ACC112 (cell line): Measurements from ENCODE around the gene PLA2G5.
"Not testable (repeated sequence)": the region's sequence is repeated elsewhere in the genome, so short reads cannot be mapped to it uniquely, and the experiment has no call there.

Experiments
- H2AFZ ChIP-seq: fragments of 200-600 bp; sonication (generic); one replicate; pipeline ENCODE4 v1.6.0; 2017; ENCODE audit warnings: antibody characterized with exemption, low read length; ENCODE audit not compliant: unreplicated experiment
- H3K27ac ChIP-seq: fragments of 200-600 bp; sonication (generic); 2 replicates; pipeline ENCODE4 v1.5.1; 2014; ENCODE audit warnings: low read depth, mild to moderate bottlenecking, antibody characterized with exemption, low read length, moderate library complexity
- H3K27me3 ChIP-seq: fragments of 200-600 bp; sonication (generic); 2 replicates; pipeline ENCODE4 v1.6.1; 2014; ENCODE audit warnings: mild to moderate bottlenecking, antibody characterized with exemption, low read length, moderate library complexity, mixed read lengths; ENCODE audit not compliant: insufficient read depth
- H3K36me3 ChIP-seq: fragments of 200-600 bp; sonication (generic); 2 replicates; pipeline ENCODE4 v1.6.1; 2016; ENCODE audit warnings: mild to moderate bottlenecking, antibody characterized with exemption, low read length, moderate library complexity, mixed read lengths; ENCODE audit not compliant: insufficient read depth
- H3K4me1 ChIP-seq: fragments of 200-600 bp; sonication (generic); one replicate; pipeline ENCODE4 v1.6.1; 2016; ENCODE audit warnings: low read length, mixed read lengths; ENCODE audit not compliant: insufficient read depth, unreplicated experiment, control insufficient read depth
- H3K4me3 ChIP-seq: fragments of 200-600 bp; sonication (generic); 2 replicates; pipeline ENCODE4 v1.5.1; 2014; ENCODE audit warnings: mild to moderate bottlenecking, low read depth, low read length
- H3K79me2 ChIP-seq: fragments of 200-600 bp; sonication (generic); one replicate; pipeline ENCODE4 v1.6.0; 2016; ENCODE audit warnings: low read length; ENCODE audit not compliant: control insufficient read depth, unreplicated experiment, insufficient read depth

The PLA2G5 gene

DNA sequence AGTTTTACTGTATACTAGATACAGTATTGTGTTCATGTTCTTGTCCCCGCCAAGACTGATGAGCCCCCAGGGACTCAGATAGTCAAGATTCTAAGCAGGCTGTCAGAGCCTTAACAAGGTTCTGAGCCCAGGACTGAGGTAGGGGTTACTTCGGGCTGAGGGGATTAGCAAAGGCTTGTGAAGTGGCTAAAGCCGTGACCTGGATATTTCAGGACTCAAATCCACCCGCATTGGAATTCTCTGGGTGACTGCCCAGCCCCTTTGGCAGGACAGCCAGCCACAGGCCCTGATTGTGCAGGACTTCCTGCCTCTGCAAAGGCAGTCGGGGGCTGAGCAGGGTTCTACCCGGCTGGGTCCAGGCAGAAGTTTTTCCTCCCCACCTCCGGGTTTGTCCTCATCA lies at the start of gene PLA2G5:
TSS of gene PLA2G5 (plus strand) at position 321 of the 400 bp plus-strand sequence. CDS start 14,637 bp downstream, outside the sequence.
- Histone ChIP-seq H3K27me3 (no peaks in the 10 kb centered on the region), H2AFZ (no peak within 1 kb of the TSS), H3K27ac (no peak within 1 kb of the TSS)

GRCh38 chr1:20028125-20028524 lies 41.9 kb upstream of the PLA2G5 start:
- H2AFZ ChIP-seq: no peak overlapping the region
- H3K27me3 ChIP-seq: peaks cover 59% of the 10 kb centered on the region
- no peaks in the 10 kb centered on the region for H3K36me3 ChIP-seq
- no peaks in the 10 kb centered on the region for H3K79me2 ChIP-seq
- no peak overlapping the region for H3K27ac ChIP-seq
- no peak overlapping the region for H3K4me3 ChIP-seq
- no peaks in the 10 kb centered on the region for H3K4me1 ChIP-seq

More for the DNA sequence above, at the start of gene PLA2G5:
- no peaks in the 10 kb centered on the region for H3K36me3 ChIP-seq
- no peak within 1 kb of the TSS for H3K4me3 ChIP-seq
- no peaks in the 10 kb centered on the region for H3K79me2 ChIP-seq
- H3K4me1 ChIP-seq: peaks cover 14% of the 10 kb centered on the region

- Histone ChIP-seq H3K27ac (no peak overlapping the region), H3K36me3 (no peaks in the 10 kb centered on the region), H3K4me3 (no peak overlapping the region), H3K27me3 (peaks cover 65% of the 10 kb centered on the region), H3K79me2 (no peaks in the 10 kb centered on the region), H2AFZ (no peak overlapping the region), H3K4me1 (no peaks in the 10 kb centered on the region)
Measured at GRCh38 chr1:20028726-20029125, 41.3 kb upstream of the PLA2G5 start.

DNA sequence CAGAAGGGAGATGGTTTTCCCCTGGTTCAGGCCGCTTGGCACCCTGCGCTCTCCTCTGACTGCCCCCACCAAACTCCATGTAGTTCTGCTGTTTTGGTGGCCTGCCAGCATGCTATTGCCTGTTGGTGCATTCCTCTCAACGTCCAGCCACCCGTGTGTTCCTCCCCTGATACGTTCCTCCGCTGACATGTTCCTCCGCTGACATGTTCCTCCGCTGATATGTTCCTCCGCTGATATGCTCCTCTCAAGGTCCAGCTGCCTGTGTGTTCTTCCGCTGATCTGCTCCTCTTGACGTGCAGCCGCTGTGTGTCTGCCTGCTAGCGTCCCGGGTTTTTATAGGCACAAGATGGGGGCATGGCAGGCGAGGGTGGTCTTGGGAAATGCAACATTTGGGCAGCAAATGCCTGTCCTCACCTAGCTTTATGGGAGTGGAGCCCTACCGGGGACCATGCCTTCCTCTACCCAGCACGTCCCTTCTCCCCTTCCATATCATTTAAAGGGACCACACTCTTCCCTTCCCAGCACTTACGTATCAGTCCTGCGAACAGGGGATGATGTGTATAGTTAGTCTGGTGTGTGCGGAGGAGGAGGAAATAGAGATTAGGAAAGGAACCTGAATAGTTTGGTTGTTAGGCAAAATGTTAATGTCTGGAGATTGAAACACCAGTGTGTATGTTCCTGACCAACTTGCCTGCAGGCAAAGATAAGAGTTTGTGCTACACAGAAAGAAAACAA lies 40.6 kb upstream of the PLA2G5 start:
- no peaks in the 10 kb centered on the region for H3K36me3 ChIP-seq
- no peaks in the 10 kb centered on the region for H3K4me1 ChIP-seq
- no peaks in the 10 kb centered on the region for H3K79me2 ChIP-seq
- no peak overlapping the region for H2AFZ ChIP-seq
- no peak overlapping the region for H3K4me3 ChIP-seq
- H3K27ac ChIP-seq: no peak overlapping the region
- peaks cover 69% of the 10 kb centered on the region for H3K27me3 ChIP-seq

- peaks cover 82% of the 10 kb centered on the region for H3K27me3 ChIP-seq
- H3K4me1 ChIP-seq, H3K4me3 ChIP-seq, H3K79me2 ChIP-seq, H3K27ac ChIP-seq, H3K36me3 ChIP-seq, H2AFZ ChIP-seq: not testable (repeated sequence)
Measured at GRCh38 chr1:20030436-20031151, 39.4 kb upstream of the PLA2G5 start.

- Histone ChIP-seq H3K4me1 (no peaks in the 10 kb centered on the region), H3K79me2 (no peaks in the 10 kb centered on the region), H3K36me3 (no peaks in the 10 kb centered on the region), H3K27ac (no peak overlapping the region), H3K4me3 (no peak overlapping the region), H3K27me3 (peaks cover 87% of the 10 kb centered on the region), H2AFZ (no peak overlapping the region)
Measured at GRCh38 chr1:20031161-20031560, 38.8 kb upstream of the PLA2G5 start.

DNA sequence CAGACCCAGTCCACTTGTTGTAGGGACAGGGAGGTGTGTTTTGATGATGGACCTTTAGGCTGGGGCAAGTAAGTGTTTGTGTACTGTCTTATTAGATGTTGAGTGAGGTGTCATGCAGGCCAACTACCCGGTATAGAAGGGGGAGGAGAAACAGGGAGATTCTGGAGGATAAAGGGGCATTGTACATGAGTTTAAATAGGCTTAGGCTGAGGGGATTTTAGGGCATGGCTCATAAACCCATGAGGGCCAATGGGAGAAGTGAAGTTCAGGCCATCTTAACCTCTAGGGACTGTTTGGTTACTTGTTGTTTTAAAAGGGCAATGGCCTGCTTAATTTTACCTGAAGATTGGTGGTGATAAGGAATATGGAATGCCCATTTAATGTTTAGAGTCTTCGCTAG lies 38.2 kb upstream of the PLA2G5 start:
- no peaks in the 10 kb centered on the region for H3K36me3 ChIP-seq

GRCh38 chr1:20032425-20032824 lies 37.6 kb upstream of the PLA2G5 start:
- Histone ChIP-seq H2AFZ (no peak overlapping the region), H3K4me3 (no peak overlapping the region), H3K4me1 (no peaks in the 10 kb centered on the region), H3K79me2 (no peaks in the 10 kb centered on the region), H3K27ac (no peak overlapping the region), H3K27me3 (peaks cover 79% of the 10 kb centered on the region), H3K36me3 (no peaks in the 10 kb centered on the region)

More for the DNA sequence above, 38.2 kb upstream of the PLA2G5 start:
- H3K27me3 ChIP-seq: peaks cover 85% of the 10 kb centered on the region
- no peak overlapping the region for H3K4me3 ChIP-seq
- H3K4me1 ChIP-seq: no peaks in the 10 kb centered on the region
- H3K79me2 ChIP-seq: no peaks in the 10 kb centered on the region
- H3K27ac ChIP-seq: no peak overlapping the region
- no peak overlapping the region for H2AFZ ChIP-seq

- H3K27me3 ChIP-seq: peaks cover 70% of the 10 kb centered on the region
- H2AFZ ChIP-seq: no peak overlapping the region
- H3K79me2 ChIP-seq: no peaks in the 10 kb centered on the region
- H3K27ac ChIP-seq: no peak overlapping the region
- H3K4me3 ChIP-seq: no peak overlapping the region
- no peaks in the 10 kb centered on the region for H3K36me3 ChIP-seq
- no peaks in the 10 kb centered on the region for H3K4me1 ChIP-seq
Measured at GRCh38 chr1:20033420-20033819, 36.6 kb upstream of the PLA2G5 start.

GRCh38 chr1:20035114-20035513 lies 34.9 kb upstream of the PLA2G5 start:
- H3K27ac ChIP-seq: no peak overlapping the region
- H2AFZ ChIP-seq: no peak overlapping the region
- H3K79me2 ChIP-seq: no peaks in the 10 kb centered on the region
- no peak overlapping the region for H3K4me3 ChIP-seq
- peaks cover 76% of the 10 kb centered on the region for H3K27me3 ChIP-seq
- no peaks in the 10 kb centered on the region for H3K4me1 ChIP-seq
- no peaks in the 10 kb centered on the region for H3K36me3 ChIP-seq

- peaks cover 78% of the 10 kb centered on the region for H3K27me3 ChIP-seq
- H3K4me3 ChIP-seq: no peak overlapping the region
- no peaks in the 10 kb centered on the region for H3K79me2 ChIP-seq
- H3K4me1 ChIP-seq: no peaks in the 10 kb centered on the region
- no peak overlapping the region for H3K27ac ChIP-seq
- H2AFZ ChIP-seq: no peak overlapping the region
- no peaks in the 10 kb centered on the region for H3K36me3 ChIP-seq
Measured at GRCh38 chr1:20037877-20038276, 32.1 kb upstream of the PLA2G5 start.
